Fibroblast of skin of right biceps (primary cell): ENCODE measurements around the gene CITED4.

Source experiments
- DNase-seq: peaks from one replicate; pipeline ENCODE4 v3.0.0-alpha.2; 2013

The CITED4 gene

GRCh38 chr1:40831001-40831732, 31.0 kb downstream of the CITED4 start:
- no peak for DNase-seq

- no peak for DNase-seq
Measured at GRCh38 chr1:40830419-40830943, 31.7 kb downstream of the CITED4 start.

- no peak for DNase-seq
Measured at GRCh38 chr1:40829631-40830245, 32.4 kb downstream of the CITED4 start.

GRCh38 chr1:40825996-40826395, 36.2 kb downstream of the CITED4 start:
- DNase-seq = no peak

- DNase-seq = no peak
Measured at GRCh38 chr1:40825435-40825788, 36.8 kb downstream of the CITED4 start.

GRCh38 chr1:40824591-40825434, 37.4 kb downstream of the CITED4 start:
- peak; percentile 51 for DNase-seq

GRCh38 chr1:40823983-40824382, 38.2 kb downstream of the CITED4 start:
- DNase-seq = no peak

GRCh38 chr1:40823345-40823744, 38.8 kb downstream of the CITED4 start:
- no peak for DNase-seq

GRCh38 chr1:40822890-40823289, 39.3 kb downstream of the CITED4 start:
- DNase-seq = no peak

- no peak for DNase-seq
Measured at GRCh38 chr1:40820911-40821693, 41.1 kb downstream of the CITED4 start.

- DNase-seq = no peak
Measured at GRCh38 chr1:40820251-40820797, 41.8 kb downstream of the CITED4 start.

GRCh38 chr1:40819101-40819500, 43.1 kb downstream of the CITED4 start:
- no peak for DNase-seq

GRCh38 chr1:40818264-40818961, 43.8 kb downstream of the CITED4 start:
- peak; percentile 44 for DNase-seq

GRCh38 chr1:40817791-40818263, 44.3 kb downstream of the CITED4 start:
- no peak for DNase-seq

GRCh38 chr1:40815420-40815819, 46.7 kb downstream of the CITED4 start:
- DNase-seq = no peak
